H9 (cell line): ENCODE measurements around the gene LIMS2. TPM values are rescaled to one million over a fixed set of nuclear protein-coding genes. Genes with fewer than 3 reads are reported as not detected.

Experiments
- DNase-seq: peaks from one replicate; pipeline ENCODE4 v3.0.0-alpha.2; 2017
- H2AFZ ChIP-seq: one replicate; pipeline ENCODE4 v1.6.1; 2013; ENCODE audit warnings: mild to moderate bottlenecking, low read length, control low read depth, moderate library complexity
- H2AK5ac ChIP-seq: 2 replicates; pipeline ENCODE4 v1.6.1; 2013; ENCODE audit warnings: low read length, control low read depth, mixed read lengths; ENCODE audit not compliant: insufficient read length
- H2BK120ac ChIP-seq: one replicate; pipeline ENCODE4 v1.6.1; 2013; ENCODE audit warnings: low read depth, mild to moderate bottlenecking, low read length, control low read depth, inconsistent platforms; ENCODE audit not compliant: poor library complexity, severe bottlenecking
- H2BK12ac ChIP-seq: 2 replicates; pipeline ENCODE4 v1.6.1; 2013; ENCODE audit warnings: low read length, control low read depth, mixed read lengths, low read depth; ENCODE audit not compliant: insufficient read length
- H2BK15ac ChIP-seq: 2 replicates; pipeline ENCODE4 v1.6.1; 2013; ENCODE audit warnings: low read depth, low read length, control low read depth
- H2BK20ac ChIP-seq: one replicate; pipeline ENCODE4 v1.6.1; 2013; ENCODE audit warnings: low read depth, mild to moderate bottlenecking, low read length, control low read depth, inconsistent platforms; ENCODE audit not compliant: poor library complexity, severe bottlenecking
- H2BK5ac ChIP-seq: 2 replicates; pipeline ENCODE4 v1.6.1; 2013; ENCODE audit warnings: low read length, control low read depth, mixed read lengths; ENCODE audit not compliant: insufficient read length
- H3K14ac ChIP-seq: 2 replicates; pipeline ENCODE4 v1.6.1; 2013; ENCODE audit warnings: low read length, control low read depth; ENCODE audit not compliant: insufficient read depth
- H3K18ac ChIP-seq: 2 replicates; pipeline ENCODE4 v1.6.1; 2013; ENCODE audit warnings: low read depth, mild to moderate bottlenecking, mixed read lengths, low read length, control low read depth; ENCODE audit not compliant: insufficient read length
- H3K23ac ChIP-seq: 2 replicates; pipeline ENCODE4 v1.6.1; 2013; ENCODE audit warnings: low read length, control low read depth, mixed read lengths, low read depth; ENCODE audit not compliant: insufficient read length
- H3K23me2 ChIP-seq: 2 replicates; pipeline ENCODE4 v1.6.1; 2013; ENCODE audit warnings: low read depth, mild to moderate bottlenecking, mixed read lengths, low read length, control low read depth; ENCODE audit not compliant: insufficient read length, poor library complexity, severe bottlenecking
- H3K27ac ChIP-seq: 2 replicates; pipeline ENCODE4 v1.5.1; 2013; ENCODE audit warnings: low read length, control low read depth, mixed read lengths, low read depth; ENCODE audit not compliant: insufficient read length
- H3K27me3 ChIP-seq: 2 replicates; pipeline ENCODE4 v1.6.1; 2013; ENCODE audit warnings: low read length, control low read depth, inconsistent platforms; ENCODE audit not compliant: insufficient read depth
- H3K4ac ChIP-seq: 2 replicates; pipeline ENCODE4 v1.6.1; 2013; ENCODE audit warnings: low read depth, mild to moderate bottlenecking, control low read depth, inconsistent platforms, low read length, moderate library complexity
- H3K4me1 ChIP-seq: 2 replicates; pipeline ENCODE4 v1.6.1; 2013; ENCODE audit warnings: low read length, control low read depth, inconsistent platforms; ENCODE audit not compliant: insufficient read depth
- H3K4me2 ChIP-seq: 2 replicates; pipeline ENCODE4 v1.6.1; 2013; ENCODE audit warnings: low read length, control low read depth, mixed read lengths; ENCODE audit not compliant: insufficient read length, insufficient read depth
- H3K56ac ChIP-seq: 2 replicates; pipeline ENCODE4 v1.6.1; 2013; ENCODE audit warnings: low read depth, mild to moderate bottlenecking, mixed read lengths, low read length, control low read depth; ENCODE audit not compliant: insufficient read length
- H3K79me1 ChIP-seq: 2 replicates; pipeline ENCODE4 v1.6.1; 2013; ENCODE audit warnings: low read depth, mild to moderate bottlenecking, moderate library complexity, low read length, control low read depth, inconsistent platforms; ENCODE audit not compliant: insufficient read depth, poor library complexity, severe bottlenecking
- H3K79me2 ChIP-seq: 2 replicates; pipeline ENCODE4 v1.6.1; 2013; ENCODE audit warnings: low read length, control low read depth, inconsistent platforms; ENCODE audit not compliant: insufficient read depth
- H3K9ac ChIP-seq: 2 replicates; pipeline ENCODE4 v1.6.1; 2013; ENCODE audit warnings: low read length, control low read depth, mixed read lengths; ENCODE audit not compliant: insufficient read length; ENCODE audit errors: extremely low read depth
- H3K9me3 ChIP-seq: one replicate; pipeline ENCODE4 v1.6.1; 2013; ENCODE audit warnings: low read depth, low read length, inconsistent platforms; ENCODE audit not compliant: control insufficient read depth
- H3T11ph ChIP-seq: one replicate; pipeline ENCODE4 v1.6.1; 2013; ENCODE audit warnings: mild to moderate bottlenecking, low read length, control low read depth, inconsistent platforms
- H4K20me1 ChIP-seq: one replicate; pipeline ENCODE4 v1.6.1; 2013; ENCODE audit not compliant: control insufficient read depth, insufficient read length, insufficient read depth
- H4K5ac ChIP-seq: 2 replicates; pipeline ENCODE4 v1.6.1; 2013; ENCODE audit warnings: low read depth, mild to moderate bottlenecking, mixed read lengths, low read length, control low read depth; ENCODE audit not compliant: insufficient read length
- H4K8ac ChIP-seq: replicated peaks from 2 replicates; pipeline ENCODE4 v1.6.1; 2013; ENCODE audit warnings: low read length, control low read depth, mixed read lengths, low read depth; ENCODE audit not compliant: insufficient read length
- H4K91ac ChIP-seq: 2 replicates; pipeline ENCODE4 v1.6.1; 2013; ENCODE audit warnings: low read depth, mild to moderate bottlenecking, moderate library complexity, mixed read lengths, low read length, control low read depth; ENCODE audit not compliant: insufficient read length
- H3K27ac Mint-ChIP-seq, 3 experiments: 2 replicates in 2 of 3; 3 replicates in 1 of 3; pipeline ENCODE4 v1.8.0; 2020 to 2021; ENCODE audit warnings: mixed read lengths in 3 of 3, mild to moderate bottlenecking in 1 of 3, moderate library complexity in 1 of 3
- H3K27me3 Mint-ChIP-seq: 2 replicates; pipeline ENCODE4 v1.8.0; 2021; ENCODE audit warnings: low read depth, mild to moderate bottlenecking, moderate library complexity, mixed read lengths
- H3K36me3 Mint-ChIP-seq, 3 experiments: 2 replicates in 2 of 3; 3 replicates in 1 of 3; pipeline ENCODE4 v1.8.0; 2020 to 2021; ENCODE audit warnings: low read depth in 3 of 3, mixed read lengths in 3 of 3; ENCODE audit not compliant: insufficient read depth in 1 of 3
- H3K4me1 Mint-ChIP-seq, 2 experiments: 2 replicates each; pipeline ENCODE4 v1.8.0; 2020; ENCODE audit warnings: mixed read lengths in 2 of 2
- H3K4me3 Mint-ChIP-seq, 2 experiments: 2 replicates in 1 of 2; 3 replicates in 1 of 2; pipeline ENCODE4 v1.8.0; 2020 to 2021; ENCODE audit warnings: mild to moderate bottlenecking in 2 of 2, mixed read lengths in 2 of 2, moderate library complexity in 1 of 2
- H3K9me3 Mint-ChIP-seq, 2 experiments: 2 replicates in 1 of 2; 3 replicates in 1 of 2; pipeline ENCODE4 v1.8.0; 2020; ENCODE audit warnings: mild to moderate bottlenecking in 2 of 2, mixed read lengths in 2 of 2, moderate library complexity in 1 of 2
- WGBS: extraction: QIAGEN DNeasy Blood & Tissue Kit; methylation state at CpG from one replicate; pipeline ENCODE4 v1.1.7; 2013; ENCODE audit warnings: missing lambda C conversion rate, low lambda C conversion rate, mixed read lengths; ENCODE audit not compliant: insufficient read length; ENCODE audit errors: extremely low coverage; 5-methylcytosine and 5-hydroxymethylcytosine counted together
- total RNA-seq: library from RNA; stranded (reverse); gene quantifications from 2 replicates; pipeline ENCODE4 v1.2.1, GENCODE V29; 2021
- TF ChIP-seq, protein P1 (sequence below): fragments of 200-600 bp; sonication (generic); conservative IDR thresholded peaks from 3 replicates; pipeline ENCODE4 v1.8.0; 2021; ENCODE audit warnings: antibody characterized with exemption, mild to moderate bottlenecking

The LIMS2 gene
- total RNA-seq, 1 experiment from 2014 or later = 5.9 TPM

DNA sequence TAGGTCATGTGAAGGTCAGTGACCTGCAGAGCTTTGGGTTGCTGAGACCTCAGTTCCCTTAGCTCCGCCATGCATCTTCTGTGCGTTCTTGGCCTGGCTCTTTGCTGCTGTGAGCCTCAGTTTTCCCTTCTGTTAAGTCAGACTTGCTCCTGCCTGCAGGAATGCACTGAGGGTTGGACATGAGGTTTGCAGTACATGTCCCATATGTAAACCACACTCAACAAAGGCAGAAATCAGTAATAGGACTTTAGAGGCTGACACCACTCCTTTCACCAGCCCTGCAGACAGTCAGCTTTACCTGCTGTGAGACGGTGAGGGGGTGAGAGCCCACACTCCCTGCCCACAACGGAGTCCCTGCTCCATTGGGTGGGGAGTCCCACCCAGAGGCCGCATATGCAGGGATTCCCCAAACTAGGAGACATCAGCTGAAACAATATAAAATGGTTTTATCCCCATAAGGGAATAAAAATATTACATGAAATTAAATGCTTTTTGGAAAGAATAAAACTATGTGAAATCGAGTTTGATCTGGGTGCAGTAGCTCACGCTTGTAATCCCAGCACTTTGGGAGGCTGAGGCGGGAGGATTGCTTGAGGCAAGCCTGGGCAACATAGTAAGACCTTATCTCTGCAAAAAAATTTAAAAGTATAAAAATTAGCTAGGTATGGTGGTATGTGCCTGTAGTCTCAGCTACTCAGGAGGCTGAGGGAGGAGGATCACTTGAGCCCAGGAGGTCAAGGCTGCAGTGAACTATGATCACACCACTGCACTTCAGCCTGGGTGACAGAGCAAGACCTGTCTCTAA is 84.7 kb downstream of the LIMS2 start:
- Mint-ChIP-seq H3K4me3 (no peak overlapping the region; a peak in 1 of 5 replicates), H3K36me3 (no peaks in the 10 kb centered on the region; a peak in 2 of 7 replicates), H3K4me1 (peaks cover 11 to 15% of the 10 kb centered on the region in 2 experiments), H3K27me3 (no peaks in the 10 kb centered on the region; the same call in none of the 2 replicates), H3K9me3 (no peaks in the 10 kb centered on the region), H3K27ac (no peak overlapping the region)
- H2AFZ ChIP-seq = no peak overlapping the region
- TF ChIP-seq, protein P1, sequence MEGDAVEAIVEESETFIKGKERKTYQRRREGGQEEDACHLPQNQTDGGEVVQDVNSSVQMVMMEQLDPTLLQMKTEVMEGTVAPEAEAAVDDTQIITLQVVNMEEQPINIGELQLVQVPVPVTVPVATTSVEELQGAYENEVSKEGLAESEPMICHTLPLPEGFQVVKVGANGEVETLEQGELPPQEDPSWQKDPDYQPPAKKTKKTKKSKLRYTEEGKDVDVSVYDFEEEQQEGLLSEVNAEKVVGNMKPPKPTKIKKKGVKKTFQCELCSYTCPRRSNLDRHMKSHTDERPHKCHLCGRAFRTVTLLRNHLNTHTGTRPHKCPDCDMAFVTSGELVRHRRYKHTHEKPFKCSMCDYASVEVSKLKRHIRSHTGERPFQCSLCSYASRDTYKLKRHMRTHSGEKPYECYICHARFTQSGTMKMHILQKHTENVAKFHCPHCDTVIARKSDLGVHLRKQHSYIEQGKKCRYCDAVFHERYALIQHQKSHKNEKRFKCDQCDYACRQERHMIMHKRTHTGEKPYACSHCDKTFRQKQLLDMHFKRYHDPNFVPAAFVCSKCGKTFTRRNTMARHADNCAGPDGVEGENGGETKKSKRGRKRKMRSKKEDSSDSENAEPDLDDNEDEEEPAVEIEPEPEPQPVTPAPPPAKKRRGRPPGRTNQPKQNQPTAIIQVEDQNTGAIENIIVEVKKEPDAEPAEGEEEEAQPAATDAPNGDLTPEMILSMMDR = no peak
- no peak overlapping the region for H2BK120ac ChIP-seq
- H4K20me1 ChIP-seq = no peaks in the 10 kb centered on the region
- no peak overlapping the region for H2BK12ac ChIP-seq
- no peaks in the 10 kb centered on the region for H3K23me2 ChIP-seq
- H3K27me3 ChIP-seq = no peaks in the 10 kb centered on the region
- H3K4me1 ChIP-seq = peaks cover 1% of the 10 kb centered on the region; the same call in 1 of the 2 replicates
- no peak overlapping the region for H3K27ac ChIP-seq
- H3K14ac ChIP-seq = no peak overlapping the region
- no peak overlapping the region for H3K23ac ChIP-seq
- no peak for DNase-seq
- no peak overlapping the region for H2BK5ac ChIP-seq
- H3K79me2 ChIP-seq = no peaks in the 10 kb centered on the region
- no peak overlapping the region for H3K56ac ChIP-seq
- H3K4me2 ChIP-seq = no peak overlapping the region
- H4K91ac ChIP-seq = no peak overlapping the region
- H2BK20ac ChIP-seq = no peak overlapping the region
- no peak overlapping the region for H2AK5ac ChIP-seq
- no peak overlapping the region for H4K5ac ChIP-seq
- H3K4ac ChIP-seq = no peak overlapping the region
- H3K18ac ChIP-seq = no peak overlapping the region
- H3K9me3 ChIP-seq = no peaks in the 10 kb centered on the region
- no peak overlapping the region for H3T11ph ChIP-seq
- no peak overlapping the region for H3K9ac ChIP-seq
- WGBS = no CpG with 5 or more reads among the region's 8 CpGs
- no peak overlapping the region for H4K8ac ChIP-seq
- 0 out of 2 replicates have a peak overlapping the region, but pooled peaks have one; percentile 10 for H2BK15ac ChIP-seq
- H3K79me1 ChIP-seq = no peaks in the 10 kb centered on the region
